Measurements from ENCODE around the gene IL1RL2.

Gene IL1RL2

GRCh38 chr2:102235042-102235473 lies 48.2 kb downstream of the IL1RL2 start:
- no peaks in the 10 kb centered on the region for H3K9me2 ChIP-seq (ENCODE audit: low read depth, low read length)
- no peak overlapping the region for H3K4me2 ChIP-seq (ENCODE audit: low read length)
- no peaks in the 10 kb centered on the region for H3K4me1 ChIP-seq (ENCODE audit: insufficient read depth, low read length, severe bottlenecking)
- no peaks in the 10 kb centered on the region for H3K9me3 ChIP-seq (ENCODE audit: low read length)
- H3K27me3 ChIP-seq (ENCODE audit: insufficient read depth, low read length) = no peaks in the 10 kb centered on the region
- no peaks in the 10 kb centered on the region for H3K36me3 ChIP-seq (ENCODE audit: insufficient read depth, low read length)
- no peak overlapping the region for H3K4me3 ChIP-seq (ENCODE audit: low read depth, low read length, poor library complexity, severe bottlenecking)
- TF ChIP-seq EZH2 (IDR thresholded peaks at IDR 0.05; ENCODE audit: borderline replicate concordance, low read length) = no peak
- TF ChIP-seq, protein P1, sequence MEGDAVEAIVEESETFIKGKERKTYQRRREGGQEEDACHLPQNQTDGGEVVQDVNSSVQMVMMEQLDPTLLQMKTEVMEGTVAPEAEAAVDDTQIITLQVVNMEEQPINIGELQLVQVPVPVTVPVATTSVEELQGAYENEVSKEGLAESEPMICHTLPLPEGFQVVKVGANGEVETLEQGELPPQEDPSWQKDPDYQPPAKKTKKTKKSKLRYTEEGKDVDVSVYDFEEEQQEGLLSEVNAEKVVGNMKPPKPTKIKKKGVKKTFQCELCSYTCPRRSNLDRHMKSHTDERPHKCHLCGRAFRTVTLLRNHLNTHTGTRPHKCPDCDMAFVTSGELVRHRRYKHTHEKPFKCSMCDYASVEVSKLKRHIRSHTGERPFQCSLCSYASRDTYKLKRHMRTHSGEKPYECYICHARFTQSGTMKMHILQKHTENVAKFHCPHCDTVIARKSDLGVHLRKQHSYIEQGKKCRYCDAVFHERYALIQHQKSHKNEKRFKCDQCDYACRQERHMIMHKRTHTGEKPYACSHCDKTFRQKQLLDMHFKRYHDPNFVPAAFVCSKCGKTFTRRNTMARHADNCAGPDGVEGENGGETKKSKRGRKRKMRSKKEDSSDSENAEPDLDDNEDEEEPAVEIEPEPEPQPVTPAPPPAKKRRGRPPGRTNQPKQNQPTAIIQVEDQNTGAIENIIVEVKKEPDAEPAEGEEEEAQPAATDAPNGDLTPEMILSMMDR (IDR thresholded peaks at IDR 0.05; ENCODE audit: low read length) = no peak
- no peak overlapping the region for H3K27ac ChIP-seq (ENCODE audit: low read depth, low read length, poor library complexity, severe bottlenecking)
- H2AFZ ChIP-seq (ENCODE audit: low read length) = no peak overlapping the region
- H4K20me1 ChIP-seq (ENCODE audit: insufficient read depth, low read length) = no peaks in the 10 kb centered on the region
- no peaks in the 10 kb centered on the region for H3F3A ChIP-seq (ENCODE audit: insufficient read depth, low read length)
- H3K9ac ChIP-seq (ENCODE audit: low read length) = no peak overlapping the region
- H3K79me2 ChIP-seq (ENCODE audit: insufficient read depth, low read length) = no peaks in the 10 kb centered on the region

DNA sequence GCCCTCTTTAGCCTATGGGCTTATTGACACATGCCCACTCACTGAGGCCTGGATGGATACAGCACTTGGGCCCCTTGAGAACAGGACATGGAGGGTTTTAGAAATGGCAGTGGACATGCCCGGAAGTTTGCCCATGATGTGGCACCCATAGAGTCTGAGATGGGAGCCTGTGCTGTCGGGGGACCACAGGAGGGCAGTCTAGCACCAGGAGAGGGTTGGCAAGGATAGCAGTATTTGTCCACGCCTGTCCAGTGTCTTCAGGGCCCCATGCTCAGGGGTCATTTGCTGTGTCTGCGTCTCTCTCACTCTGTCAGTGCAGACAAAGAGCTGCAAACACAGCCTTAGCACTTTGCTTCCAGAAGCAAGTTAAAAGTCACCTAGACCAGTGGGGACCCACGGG lies 48.7 kb downstream of the IL1RL2 start:
- Histone ChIP-seq H3K27ac (ENCODE audit: low read depth, low read length, poor library complexity, severe bottlenecking) (no peak overlapping the region), H2AFZ (ENCODE audit: low read length) (no peak overlapping the region), H3K9me2 (ENCODE audit: low read depth, low read length) (no peaks in the 10 kb centered on the region), H3K9ac (ENCODE audit: low read length) (no peak overlapping the region), H3K4me2 (ENCODE audit: low read length) (no peak overlapping the region), H3K4me1 (ENCODE audit: insufficient read depth, low read length, severe bottlenecking) (no peaks in the 10 kb centered on the region), H3K9me3 (ENCODE audit: low read length) (no peaks in the 10 kb centered on the region), H3K27me3 (ENCODE audit: insufficient read depth, low read length) (no peaks in the 10 kb centered on the region), H3K36me3 (ENCODE audit: insufficient read depth, low read length) (no peaks in the 10 kb centered on the region), H4K20me1 (ENCODE audit: insufficient read depth, low read length) (no peaks in the 10 kb centered on the region), H3K4me3 (ENCODE audit: low read depth, low read length, poor library complexity, severe bottlenecking) (no peak overlapping the region), H3F3A (ENCODE audit: insufficient read depth, low read length) (no peaks in the 10 kb centered on the region), H3K79me2 (ENCODE audit: insufficient read depth, low read length) (no peaks in the 10 kb centered on the region)
- TF ChIP-seq, protein P1 (IDR thresholded peaks at IDR 0.05; ENCODE audit: low read length) = peak; percentile 18; the same call in 1 of the 2 replicates
- no peak for TF ChIP-seq EZH2 (IDR thresholded peaks at IDR 0.05; ENCODE audit: borderline replicate concordance, low read length)

GRCh38 chr2:102236132-102236531 lies 49.3 kb downstream of the IL1RL2 start:
- H3K9me3 ChIP-seq (ENCODE audit: low read length) = no peaks in the 10 kb centered on the region
- H3K27ac ChIP-seq (ENCODE audit: low read depth, low read length, poor library complexity, severe bottlenecking) = no peak overlapping the region
- no peaks in the 10 kb centered on the region for H3K4me1 ChIP-seq (ENCODE audit: insufficient read depth, low read length, severe bottlenecking)
- no peak for TF ChIP-seq EZH2 (IDR thresholded peaks at IDR 0.05; ENCODE audit: borderline replicate concordance, low read length)
- TF ChIP-seq, protein P1 (IDR thresholded peaks at IDR 0.05; ENCODE audit: low read length) = no peak
- no peaks in the 10 kb centered on the region for H4K20me1 ChIP-seq (ENCODE audit: insufficient read depth, low read length)
- no peaks in the 10 kb centered on the region for H3K79me2 ChIP-seq (ENCODE audit: insufficient read depth, low read length)
- no peaks in the 10 kb centered on the region for H3K36me3 ChIP-seq (ENCODE audit: insufficient read depth, low read length)
- H3K9me2 ChIP-seq (ENCODE audit: low read depth, low read length) = no peaks in the 10 kb centered on the region
- H3K4me2 ChIP-seq (ENCODE audit: low read length) = no peak overlapping the region
- no peaks in the 10 kb centered on the region for H3K27me3 ChIP-seq (ENCODE audit: insufficient read depth, low read length)
- H3K9ac ChIP-seq (ENCODE audit: low read length) = no peak overlapping the region
- no peak overlapping the region for H2AFZ ChIP-seq (ENCODE audit: low read length)
- no peak overlapping the region for H3K4me3 ChIP-seq (ENCODE audit: low read depth, low read length, poor library complexity, severe bottlenecking)
- no peaks in the 10 kb centered on the region for H3F3A ChIP-seq (ENCODE audit: insufficient read depth, low read length)

Measured in OCI-LY1 (cell line).